H1 (cell line): ENCODE results near the gene TNFRSF1A. TPM values are rescaled to one million over a fixed set of nuclear protein-coding genes. Genes with fewer than 3 reads are reported as not detected.

Source experiments
- CTCF ChIA-PET: fragments of 300-600 bp; sonication (Branson Sonifier 250); formaldehyde crosslinking; loops from one replicate; lab custom pipeline; 2021; ENCODE audit not compliant: partially characterized antibody; lab: Charles Lee
- POLR2A ChIA-PET: fragments of 300-600 bp; sonication (Branson Sonifier 250); formaldehyde crosslinking; loops from one replicate; lab custom pipeline; 2021; ENCODE audit warnings: inconsistent platforms; ENCODE audit not compliant: partially characterized antibody; lab: Charles Lee
- DNase-seq, 2 experiments: peaks; one replicate each; pipeline versions ENCODE4 v3.0.0 to v3.0.0-alpha.2; 2010 to 2022; ENCODE audit warnings: low spot score in 2 of 2, low read depth in 1 of 2, mixed read lengths in 1 of 2
- FAIRE-seq: peaks from 2 replicates; lab custom pipeline; 2011; peaks lifted over from hg19 to GRCh38; lab: Jason Lieb, UNC
- H2AFZ ChIP-seq: 2 replicates; pipeline ENCODE4 v1.8.1; 2012; ENCODE audit warnings: low read length, inconsistent platforms
- H2AK5ac ChIP-seq: 2 replicates; pipeline ENCODE4 v1.6.1; 2013; ENCODE audit warnings: low read depth, low read length
- H2BK120ac ChIP-seq: replicated peaks from 2 replicates; pipeline ENCODE3; 2013; ENCODE audit warnings: low read depth, low read length, inconsistent platforms
- H2BK12ac ChIP-seq: 2 replicates; pipeline ENCODE4 v1.6.1; 2013; ENCODE audit warnings: low read depth, low read length
- H2BK15ac ChIP-seq: 2 replicates; pipeline ENCODE4 v1.6.1; 2013; ENCODE audit warnings: low read length
- H2BK20ac ChIP-seq: 2 replicates; pipeline ENCODE4 v1.6.1; 2013; ENCODE audit warnings: low read length
- H2BK5ac ChIP-seq: 2 replicates; pipeline ENCODE4 v1.6.1; 2013; ENCODE audit warnings: low read depth, low read length
- H3K14ac ChIP-seq: 2 replicates; pipeline ENCODE4 v1.6.1; 2013; ENCODE audit warnings: inconsistent platforms; ENCODE audit not compliant: insufficient read length
- H3K18ac ChIP-seq: 2 replicates; pipeline ENCODE4 v1.6.1; 2013; ENCODE audit warnings: low read length; ENCODE audit errors: extremely low read depth
- H3K23ac ChIP-seq: 2 replicates; pipeline ENCODE4 v1.6.1; 2013; ENCODE audit warnings: inconsistent platforms; ENCODE audit not compliant: insufficient read length
- H3K23me2 ChIP-seq: 2 replicates; pipeline ENCODE4 v1.6.1; 2013; ENCODE audit warnings: low read depth, low read length
- H3K27ac ChIP-seq: 2 replicates; pipeline ENCODE4 v1.6.1; 2011; ENCODE audit warnings: low read depth, low read length, inconsistent platforms
- H3K27me3 ChIP-seq, 4 experiments: replicated peaks in 1 of 4; 1 replicate in 1 of 4; 2 replicates in 3 of 4; pipeline versions ENCODE4 v1.6.1 to v1.8.1; 2011 to 2013; ENCODE audit warnings: low read length in 3 of 4, mild to moderate bottlenecking in 3 of 4, inconsistent platforms in 2 of 4, mixed read lengths in 2 of 4, moderate library complexity in 1 of 4; ENCODE audit not compliant: control insufficient read depth in 3 of 4, insufficient read depth in 3 of 4; ENCODE audit errors: extremely low read depth in 1 of 4
- H3K36me3 ChIP-seq, 4 experiments: 2 replicates each; pipeline versions ENCODE4 v1.6.1 to v1.8.1; 2011 to 2013; ENCODE audit warnings: mild to moderate bottlenecking in 4 of 4, low read length in 3 of 4, moderate library complexity in 2 of 4, control low read depth in 1 of 4, inconsistent platforms in 1 of 4; ENCODE audit not compliant: insufficient read depth in 4 of 4, control insufficient read depth in 2 of 4
- H3K4ac ChIP-seq: replicated peaks from 2 replicates; pipeline ENCODE3; 2013; ENCODE audit warnings: low read length, low read depth, mixed read lengths, inconsistent platforms; ENCODE audit not compliant: insufficient read length
- H3K4me1 ChIP-seq, 4 experiments: replicated peaks in 1 of 4; 1 replicate in 1 of 4; 2 replicates in 3 of 4; pipeline versions ENCODE4 v1.6.1 to v1.8.1; 2011 to 2013; ENCODE audit warnings: low read length in 3 of 4, inconsistent platforms in 2 of 4, mixed read lengths in 1 of 4; ENCODE audit not compliant: insufficient read depth in 4 of 4, control insufficient read depth in 3 of 4
- H3K4me2 ChIP-seq, 2 experiments: 2 replicates each; pipeline versions ENCODE4 v1.6.1 to v1.8.1; 2011 to 2013; ENCODE audit warnings: low read depth in 2 of 2, low read length in 2 of 2, control low read depth in 1 of 2, inconsistent platforms in 1 of 2, mild to moderate bottlenecking in 1 of 2; ENCODE audit not compliant: insufficient read depth in 1 of 2
- H3K4me3 ChIP-seq, 4 experiments: fragments of 200-600, 300-600 bp in 1 of 4; sonication (generic), shearing (Covaris generic), sonication (Bioruptor Twin) in 1 of 4; 2 replicates each; pipeline versions ENCODE4 v1.5.1 to v1.8.1; 2011 to 2016; ENCODE audit warnings: low read length in 4 of 4, low read depth in 3 of 4, control low read depth in 2 of 4, inconsistent platforms in 2 of 4, mild to moderate bottlenecking in 2 of 4, mixed read lengths in 1 of 4, moderate library complexity in 1 of 4; ENCODE audit not compliant: insufficient read depth in 2 of 4; ENCODE audit errors: extremely low read depth in 1 of 4
- H3K56ac ChIP-seq: replicated peaks from 2 replicates; pipeline ENCODE3; 2013; ENCODE audit warnings: low read depth, mild to moderate bottlenecking, mixed read lengths, low read length, inconsistent platforms; ENCODE audit not compliant: insufficient read length
- H3K79me1 ChIP-seq: 2 replicates; pipeline ENCODE4 v1.6.1; 2013; ENCODE audit warnings: low read depth, low read length, control low read depth
- H3K79me2 ChIP-seq, 2 experiments: 2 replicates each; pipeline versions ENCODE4 v1.6.1 to v1.8.1; 2012 to 2013; ENCODE audit warnings: low read length in 2 of 2, mild to moderate bottlenecking in 2 of 2, inconsistent platforms in 1 of 2; ENCODE audit not compliant: insufficient read depth in 2 of 2, control insufficient read depth in 1 of 2
- H3K9ac ChIP-seq, 4 experiments: replicated peaks in 1 of 4; 1 replicate in 1 of 4; 2 replicates in 3 of 4; pipeline versions ENCODE4 v1.6.1 to v1.8.1; 2011 to 2013; ENCODE audit warnings: low read depth in 3 of 4, low read length in 3 of 4, control low read depth in 2 of 4, mild to moderate bottlenecking in 2 of 4, moderate library complexity in 2 of 4, inconsistent platforms in 1 of 4; ENCODE audit errors: extremely low read depth in 1 of 4
- H3K9me3 ChIP-seq, 2 experiments: 2 replicates each; pipeline versions ENCODE4 v1.6.1 to v1.8.1; 2012 to 2013; ENCODE audit warnings: mild to moderate bottlenecking in 2 of 2, moderate library complexity in 2 of 2, control low read depth in 1 of 2, inconsistent platforms in 1 of 2, low read depth in 1 of 2, low read length in 1 of 2, mixed read lengths in 1 of 2; ENCODE audit not compliant: insufficient read depth in 2 of 2
- H4K20me1 ChIP-seq, 2 experiments: replicated peaks in 1 of 2; 2 replicates each; pipeline versions ENCODE3 to v1.8.1; 2011 to 2013; ENCODE audit warnings: inconsistent platforms in 2 of 2, low read length in 2 of 2, mild to moderate bottlenecking in 1 of 2; ENCODE audit not compliant: insufficient read depth in 2 of 2, control insufficient read depth in 1 of 2
- H4K5ac ChIP-seq: 2 replicates; pipeline ENCODE4 v1.6.1; 2013; ENCODE audit warnings: low read length, low read depth, mixed read lengths, inconsistent platforms; ENCODE audit not compliant: insufficient read length
- H4K8ac ChIP-seq: 2 replicates; pipeline ENCODE4 v1.8.0; 2013; ENCODE audit warnings: mild to moderate bottlenecking, moderate library complexity, low read length, inconsistent platforms; ENCODE audit not compliant: insufficient read depth; ENCODE audit errors: extremely low read depth
- H4K91ac ChIP-seq: replicated peaks from 2 replicates; pipeline ENCODE3; 2013; ENCODE audit warnings: low read length, mixed read lengths, inconsistent platforms; ENCODE audit not compliant: insufficient read length
- E2F6 ChIP-seq: IDR thresholded peaks from 2 replicates; pipeline ENCODE4 v1.6.1; 2012; ENCODE audit warnings: inconsistent platforms
- FOSL1 ChIP-seq: IDR thresholded peaks from 2 replicates; pipeline ENCODE4 v1.6.1; 2011; ENCODE audit warnings: mild to moderate bottlenecking, low read depth, low read length, moderate library complexity; ENCODE audit not compliant: insufficient read depth
- SP4 ChIP-seq: IDR thresholded peaks from 2 replicates; pipeline ENCODE4 v1.6.1; 2012; ENCODE audit warnings: low read length, inconsistent platforms
- WGBS, 2 experiments: shearing (Covaris generic) in 1 of 2; methylation state at CpG; one replicate each; pipeline versions ENCODE4 v1.1.6 to v1.1.7; 2013 to 2015; ENCODE audit warnings: low lambda C conversion rate in 2 of 2, mixed read lengths in 2 of 2, inconsistent platforms in 1 of 2, low coverage in 1 of 2, missing lambda C conversion rate in 1 of 2; ENCODE audit not compliant: insufficient replicate concordance in 2 of 2, insufficient coverage in 1 of 2, insufficient read length in 1 of 2; ENCODE audit errors: extremely low coverage in 1 of 2, missing lambda C conversion rate in 1 of 2; 5-methylcytosine and 5-hydroxymethylcytosine counted together
- polyA plus RNA-seq, 7 experiments: library from polyadenylated mRNA; depleted of rRNA in 3 of 7; stranded (reverse) in 5 of 7; unstranded in 2 of 7; fragments of >200 nt in 5 of 7; fragments of 200-250 nt in 2 of 7; gene quantifications; 1 replicate in 5 of 7; 2 replicates in 1 of 7; 4 replicates in 1 of 7; pipeline versions ENCODE4 v1.2.1 to v1.2.3, GENCODE V29; 2011 to 2013; ENCODE audit warnings: missing spikeins in 2 of 7, mixed read lengths in 2 of 7
- total RNA-seq: library from RNA; stranded (reverse); fragmentation: NEBNext Ultra II Directional; extraction: Animal tissue kit (Norgen Biotek cat#: 25700); gene quantifications from 2 replicates; pipeline ENCODE4 v1.2.1, GENCODE V29; 2021

TNFRSF1A gene
- total and polyA plus RNA-seq, 2 of the 8 experiments (the other 6 are each of a cell fraction or from before 2014, with no cell fraction given) = 28.7 to 42.1 TPM

- H2BK20ac ChIP-seq = no peak overlapping the region
- no peak overlapping the region for H4K5ac ChIP-seq
- no peaks in the 10 kb centered on the region for H3K27me3 ChIP-seq
- no peak overlapping the region for H2AFZ ChIP-seq
- no peak overlapping the region for H2BK120ac ChIP-seq
- H3K4me1 ChIP-seq = peaks cover 0 to 3% (median 1%) of the 10 kb centered on the region in 4 experiments; a peak in 3 of 7 replicates
- no peak overlapping the region for H2BK15ac ChIP-seq
- no peak overlapping the region for H4K91ac ChIP-seq
- H3K36me3 ChIP-seq = peaks cover 0 to 31% (median 14%) of the 10 kb centered on the region in 4 experiments; a peak in 6 of 8 replicates
- H2BK5ac ChIP-seq = no peak overlapping the region
- peaks cover 0 to 40% of the 10 kb centered on the region in 2 experiments; a peak in 2 of 4 replicates for H3K79me2 ChIP-seq
- no peak overlapping the region for H3K9ac ChIP-seq
- H3K23me2 ChIP-seq = peaks cover 2% of the 10 kb centered on the region; the same call in 1 of the 2 replicates
- peaks cover 4 to 7% of the 10 kb centered on the region in 2 experiments for H4K20me1 ChIP-seq
- no peak for FAIRE-seq
- H3K14ac ChIP-seq = no peak overlapping the region
- H3K27ac ChIP-seq = no peak overlapping the region
- peak overlapping the region in 1 of 4 experiments; percentile 65; a peak in 1 of 8 replicates for H3K4me3 ChIP-seq
- no peak overlapping the region for H3K56ac ChIP-seq
- no peak overlapping the region for H3K4ac ChIP-seq
- H2BK12ac ChIP-seq = no peak overlapping the region
- no peaks in the 10 kb centered on the region for H3K9me3 ChIP-seq
- DNase-seq = no peak
- H3K23ac ChIP-seq = no peak overlapping the region
- WGBS, 2 experiments = 28% methylated on average over 4 of the region's 4 CpGs; no CpG with 5 or more reads in 1 of the 2 experiments
- peak overlapping the region in 1 of 2 experiments; percentile 69; a peak in 2 of 4 replicates for H3K4me2 ChIP-seq
- POLR2A ChIA-PET = interaction anchor here (0.8 to 17.2 kb wide), 12 partner anchors 9 to 172 kb away, joined by 3 to 214 read pairs (median 7); partner anchors contain the start of genes GAPDH, SCNN1A, TAPBPL and TNFRSF1A
- CTCF ChIA-PET = interaction anchor here (0.8 to 2.2 kb wide), 12 partner anchors 7 to 167 kb away, joined by 3 to 11 read pairs (median 5); no protein-coding TSS in a partner anchor
- H4K8ac ChIP-seq = no peak overlapping the region; the same call in 1 of the 2 replicates
- peaks cover 6% of the 10 kb centered on the region; the same call in 1 of the 2 replicates for H3K79me1 ChIP-seq
- no peak overlapping the region; the same call in 1 of the 2 replicates for H3K18ac ChIP-seq
- no peak overlapping the region for H2AK5ac ChIP-seq
- TF ChIP-seq E2F6 = no peak
- no peak for TF ChIP-seq FOSL1
- TF ChIP-seq SP4 = no peak
Observed at GRCh38 chr12:6363010-6363329, 21.1 kb upstream of the TNFRSF1A start.
